ENCODE results near the gene RFNG.
A peak's percentile ranks its signal among the peaks of the same experiment; 100 is the strongest.
"Not testable (repeated sequence)": the region's sequence is repeated elsewhere in the genome, so short reads cannot be mapped to it uniquely, and the experiment has no call there.

RFNG gene

GRCh38 chr17:82039695-82040299 is 11.8 kb downstream of the RFNG start:
- no peak for DNase-seq

DNA sequence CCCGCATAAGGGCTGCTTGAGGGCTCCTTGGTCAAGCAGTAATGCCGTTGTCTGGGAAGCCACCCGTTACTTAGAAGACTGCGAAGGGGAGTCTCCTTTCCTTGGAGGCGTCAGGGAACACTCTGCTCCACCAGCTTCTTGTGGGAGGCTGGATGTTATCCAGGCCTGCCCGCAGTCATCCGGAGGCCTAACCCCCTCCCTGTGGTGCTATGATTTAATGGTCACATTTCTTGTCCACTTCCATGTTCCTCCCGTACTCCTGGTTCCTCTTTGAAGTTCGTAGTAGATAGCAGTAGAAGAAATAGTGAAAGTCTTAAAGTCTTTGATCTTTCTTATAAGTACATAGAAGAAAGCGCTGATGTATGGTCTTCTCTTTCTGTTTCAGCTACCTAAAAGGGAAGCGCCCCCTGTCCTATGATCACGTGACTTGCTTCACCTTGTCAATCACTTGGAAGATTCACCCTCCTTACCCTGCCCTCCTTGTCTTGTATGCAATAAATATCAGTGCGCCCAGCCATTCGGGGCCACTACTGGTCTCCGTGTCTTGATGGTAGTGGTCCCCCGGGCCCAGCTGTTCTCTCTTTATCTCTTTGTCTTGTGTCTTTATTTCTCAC is 12.7 kb downstream of the RFNG start:
- DNase-seq: not testable (repeated sequence)

DNA sequence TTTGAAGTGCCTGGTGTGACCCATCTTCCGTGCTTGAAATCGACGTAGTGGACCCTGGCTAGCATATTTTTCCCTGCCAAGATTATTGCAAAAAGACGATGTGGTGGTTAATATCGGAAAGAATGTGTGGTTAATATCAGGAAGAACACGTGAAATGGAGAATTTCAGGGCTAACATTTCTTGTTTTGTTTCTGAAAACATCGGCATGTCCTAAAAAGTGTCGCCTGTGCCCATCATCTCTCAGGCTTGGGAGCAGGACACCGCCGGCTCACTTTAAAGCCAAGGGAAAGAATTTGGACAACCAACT is 13.8 kb downstream of the RFNG start:
- DNase-seq: no peak

- peak; percentile 98 for DNase-seq
These were observed 14.3 kb downstream of the RFNG start, which contains the start of gene DCXR for GRCh38 chr17:82037092-82037888. TSS of gene DCXR (minus strand) at chr17:82037697. CDS start at chr17:82037682, 15 bp downstream.

GRCh38 chr17:82036634-82037091 is 14.9 kb downstream of the RFNG start:
- no peak for DNase-seq

DNA sequence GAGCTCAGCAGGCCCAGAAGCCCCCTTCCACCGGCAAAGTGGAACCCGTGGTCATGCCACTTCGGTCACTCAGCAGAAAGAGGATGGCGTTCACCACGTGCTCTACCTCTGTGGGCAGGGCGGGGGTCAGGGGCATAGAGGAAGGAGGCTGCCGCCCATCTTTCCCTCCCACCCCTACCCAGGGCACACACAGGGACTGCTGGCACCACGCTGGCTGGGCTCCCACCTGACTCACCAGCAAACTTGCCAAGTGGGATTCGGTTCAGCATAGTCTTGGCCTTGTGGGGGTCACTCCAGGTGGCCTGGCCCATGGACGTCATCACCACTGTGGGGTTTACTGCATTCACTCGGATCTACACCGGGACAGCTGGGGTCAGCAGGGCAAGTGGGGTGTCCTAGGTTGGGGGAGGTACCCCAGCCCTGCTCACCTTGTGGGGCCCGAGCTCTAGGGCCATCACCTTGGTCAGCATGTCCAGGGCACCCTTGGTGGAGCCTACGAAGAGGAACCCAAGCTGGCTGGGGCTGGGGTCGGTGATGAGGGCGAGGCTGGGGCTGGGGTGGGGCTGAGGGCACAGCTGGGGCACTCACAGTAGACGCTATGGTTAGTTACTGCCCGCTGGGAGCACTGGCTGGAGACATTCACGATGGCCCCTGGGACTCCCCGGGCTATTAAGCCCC is 15.5 kb downstream of the RFNG start:
- DNase-seq: no peak

DNA sequence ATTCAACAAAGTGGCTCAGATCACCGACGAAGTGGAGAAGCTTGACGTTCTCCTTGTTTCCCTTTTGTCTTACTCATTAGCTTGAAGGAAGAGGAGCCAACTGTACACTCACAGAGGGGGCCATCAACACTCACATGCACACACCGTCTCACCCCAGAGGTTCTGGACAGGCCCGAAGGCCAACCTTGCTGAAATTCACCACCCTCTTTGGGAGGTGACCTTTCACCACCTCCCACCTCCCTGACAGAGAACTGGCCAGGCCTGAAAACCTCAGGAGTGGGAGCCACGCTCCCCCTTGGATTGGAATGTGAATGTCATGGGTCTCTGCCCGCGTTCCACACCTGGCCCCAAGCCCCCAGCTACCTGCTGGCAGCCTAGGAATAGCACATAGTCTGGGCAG is 16.1 kb downstream of the RFNG start:
- no peak for DNase-seq

DNA sequence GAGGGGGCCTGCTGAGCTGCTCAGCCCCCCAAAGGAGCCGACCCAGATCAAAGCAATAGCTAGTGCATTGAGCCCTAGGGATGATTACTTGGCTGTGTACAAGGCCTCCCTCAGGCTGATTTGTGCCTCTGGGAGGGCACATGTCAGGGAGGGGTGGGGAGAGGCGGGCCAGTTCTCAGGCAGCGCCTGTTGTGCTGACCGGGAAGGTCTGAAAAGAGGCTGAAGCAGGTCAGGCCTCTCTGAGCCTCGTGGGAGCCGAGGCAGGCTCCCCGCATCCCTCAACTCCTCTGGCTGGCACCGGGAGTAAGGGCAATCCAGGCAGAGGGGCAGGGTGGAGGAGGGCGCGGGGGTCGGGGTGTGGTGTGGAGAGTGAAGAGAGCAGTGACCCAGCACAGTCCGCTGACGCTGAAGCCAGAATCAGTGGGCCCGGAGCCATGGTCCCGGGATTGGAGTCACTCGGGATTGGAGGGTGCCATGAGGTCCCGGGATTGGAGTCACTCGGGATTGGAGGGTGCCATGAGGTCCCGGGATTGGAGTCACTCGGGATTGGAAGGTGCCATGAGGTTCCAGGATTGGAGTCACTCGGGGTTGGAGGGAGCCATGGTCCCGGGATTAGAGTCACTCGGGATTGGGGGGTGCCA is 17.1 kb downstream of the RFNG start:
- no peak for DNase-seq

GRCh38 chr17:82033359-82034085 is 18.1 kb downstream of the RFNG start:
- no peak for DNase-seq

- peak; percentile 58 for DNase-seq
These were observed 19.6 kb downstream of the RFNG start for GRCh38 chr17:82031885-82032627.

GRCh38 chr17:82031303-82031884 is 20.2 kb downstream of the RFNG start, which contains the start of gene RAC3:
TSS of gene RAC3 (plus strand) at chr17:82031678. CDS start at chr17:82031762, 84 bp downstream.
- DNase-seq: no peak

- DNase-seq: peak; percentile 88
These were observed 20.9 kb downstream of the RFNG start for GRCh38 chr17:82030470-82031302.

- DNase-seq: no peak
These were observed 21.6 kb downstream of the RFNG start for GRCh38 chr17:82029990-82030469.

GRCh38 chr17:82029391-82029790 is 22.2 kb downstream of the RFNG start:
- DNase-seq: no peak

- no peak for DNase-seq
These were observed 22.6 kb downstream of the RFNG start for GRCh38 chr17:82028966-82029365.

DNA sequence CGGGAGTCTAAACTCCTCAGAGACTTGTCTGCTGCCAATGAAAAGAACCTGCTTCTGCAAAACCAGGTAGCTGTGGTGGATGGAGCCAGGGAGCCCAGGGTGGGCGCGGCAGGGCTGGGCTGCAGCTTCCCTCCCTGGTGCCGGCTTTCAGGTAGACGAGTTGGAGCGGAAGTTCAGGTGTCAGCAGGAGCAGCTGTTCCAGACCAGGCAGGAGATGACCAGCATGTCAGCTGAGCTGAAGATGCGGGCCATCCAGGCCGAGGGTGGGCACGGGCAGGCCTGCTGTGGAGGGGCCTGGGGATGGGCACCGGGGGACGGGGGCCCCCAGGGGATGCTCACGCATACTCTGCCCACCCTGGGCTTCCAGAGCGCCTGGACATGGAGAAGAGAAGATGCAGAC is 23.4 kb downstream of the RFNG start:
- no peak for DNase-seq

DNA sequence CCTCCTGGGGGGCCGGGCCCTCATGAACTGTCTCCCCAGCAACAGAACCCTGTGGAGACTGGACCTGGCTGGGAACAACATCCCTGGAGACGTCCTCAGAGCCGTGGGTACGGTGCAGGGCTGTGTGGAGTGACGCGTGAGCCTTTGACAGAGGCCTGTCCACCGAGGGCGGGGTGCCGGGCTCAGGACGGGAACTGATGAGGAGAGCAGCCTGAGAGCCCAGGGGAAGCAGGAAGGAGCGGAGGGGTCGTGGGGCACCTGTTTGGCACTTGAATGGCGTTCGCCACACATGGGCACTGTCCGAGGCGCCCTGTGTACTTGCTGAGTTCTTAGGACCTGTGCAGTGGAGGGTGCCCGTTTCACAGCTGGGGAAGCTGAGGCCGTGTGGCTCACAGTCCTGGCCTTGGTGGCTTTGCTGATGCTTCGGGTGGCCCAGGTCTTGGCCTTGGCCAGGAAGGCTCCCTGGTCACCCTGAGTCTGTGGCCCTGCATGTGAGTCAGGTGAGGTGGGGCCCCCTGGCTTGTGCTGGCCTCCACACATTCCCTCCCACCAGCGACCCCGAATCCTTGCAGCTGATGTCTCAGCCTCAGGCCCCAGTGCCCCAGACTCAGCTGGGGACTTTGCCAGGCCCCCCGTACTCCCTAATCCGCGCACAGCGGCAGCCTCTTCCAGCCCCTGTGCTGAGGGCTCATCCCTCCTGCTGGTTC is 26.1 kb downstream of the RFNG start:
- no peak for DNase-seq

- no peak for DNase-seq
These were observed 26.8 kb downstream of the RFNG start for GRCh38 chr17:82024859-82025258.
